ENCODE results near the gene SGK1. TPM values are rescaled to one million over a fixed set of nuclear protein-coding genes. Genes with fewer than 3 reads are reported as not detected.
"Not testable (repeated sequence)": the region's sequence is repeated elsewhere in the genome, so short reads cannot be mapped to it uniquely, and the experiment has no call there.

Gene SGK1
- polyA plus RNA-seq, 4 donors = 79.4 to 115 (median 94.7) TPM

DNA sequence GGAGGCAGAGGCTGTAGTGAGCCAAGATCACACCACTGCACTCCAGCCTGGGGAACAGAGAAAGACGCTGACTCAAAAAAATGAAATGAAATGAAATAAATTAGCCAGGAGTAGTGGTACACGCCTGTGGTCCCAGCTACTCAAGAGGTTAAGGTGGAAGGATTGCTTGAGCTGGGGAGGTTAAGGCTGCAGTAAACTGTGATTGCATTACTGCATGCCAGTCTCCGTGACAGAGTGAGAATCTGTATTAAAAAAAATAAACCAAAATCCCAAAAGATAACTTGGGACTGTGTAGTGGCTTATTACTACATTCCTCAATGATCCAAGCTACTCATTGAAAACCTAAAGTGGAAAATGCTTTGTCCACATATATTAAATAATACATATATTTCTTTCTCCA, 87.0 kb downstream of the SGK1 start:
- no peak for DNase-seq (ENCODE audit: low read depth in 4 of 4, low spot score in 3 of 4)

DNA sequence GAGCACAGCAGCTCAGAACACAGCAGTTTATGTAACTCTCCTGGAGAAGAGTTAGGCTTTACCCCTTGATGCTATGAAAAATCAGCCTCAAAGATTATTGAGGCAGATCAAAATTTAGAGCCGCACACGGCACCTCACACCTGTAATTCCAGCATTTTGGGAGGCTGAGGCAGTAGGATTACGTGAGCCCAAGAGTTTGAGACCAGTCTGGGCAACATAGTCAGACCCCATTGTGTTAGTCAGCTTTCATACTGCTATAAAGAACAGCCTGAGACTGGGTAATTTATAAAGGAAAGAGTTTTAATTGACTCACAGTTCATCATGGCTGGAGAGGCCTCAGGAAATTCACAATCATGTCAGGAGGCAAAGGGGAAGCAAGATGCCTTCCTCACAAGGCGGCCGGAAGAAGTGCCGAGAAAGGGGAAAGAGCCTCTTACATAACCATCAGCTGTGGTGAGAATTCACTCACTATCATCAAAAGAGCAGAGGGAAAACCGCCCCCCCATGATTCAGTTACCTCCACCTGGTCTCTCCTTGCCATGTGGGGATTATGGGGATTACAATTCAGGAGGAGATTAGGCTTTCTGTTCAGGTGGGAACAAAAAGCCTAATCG, 87.7 kb downstream of the SGK1 start:
- DNase-seq (ENCODE audit: low read depth in 4 of 4, low spot score in 3 of 4) = no peak

DNA sequence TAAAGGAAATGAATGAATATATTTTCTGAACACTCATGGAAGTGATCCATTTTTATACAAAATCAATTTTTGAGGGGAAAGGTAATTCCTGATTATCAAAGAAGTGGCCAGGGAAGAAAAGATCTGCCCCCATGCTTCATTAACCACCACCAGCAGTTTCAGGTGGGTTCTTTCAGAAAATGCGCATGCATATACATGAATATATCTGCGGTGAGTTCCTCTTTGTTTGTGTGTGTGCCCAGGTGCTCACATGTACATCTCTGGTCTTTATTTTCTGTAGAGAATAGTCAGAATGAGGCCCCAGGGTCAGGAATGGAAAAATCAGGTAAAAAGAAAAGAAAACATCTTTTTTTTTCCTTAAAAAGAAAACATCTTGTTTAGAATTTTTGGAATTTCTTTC, 88.4 kb downstream of the SGK1 start:
- DNase-seq (ENCODE audit: low read depth in 4 of 4, low spot score in 3 of 4) = no peak

DNA sequence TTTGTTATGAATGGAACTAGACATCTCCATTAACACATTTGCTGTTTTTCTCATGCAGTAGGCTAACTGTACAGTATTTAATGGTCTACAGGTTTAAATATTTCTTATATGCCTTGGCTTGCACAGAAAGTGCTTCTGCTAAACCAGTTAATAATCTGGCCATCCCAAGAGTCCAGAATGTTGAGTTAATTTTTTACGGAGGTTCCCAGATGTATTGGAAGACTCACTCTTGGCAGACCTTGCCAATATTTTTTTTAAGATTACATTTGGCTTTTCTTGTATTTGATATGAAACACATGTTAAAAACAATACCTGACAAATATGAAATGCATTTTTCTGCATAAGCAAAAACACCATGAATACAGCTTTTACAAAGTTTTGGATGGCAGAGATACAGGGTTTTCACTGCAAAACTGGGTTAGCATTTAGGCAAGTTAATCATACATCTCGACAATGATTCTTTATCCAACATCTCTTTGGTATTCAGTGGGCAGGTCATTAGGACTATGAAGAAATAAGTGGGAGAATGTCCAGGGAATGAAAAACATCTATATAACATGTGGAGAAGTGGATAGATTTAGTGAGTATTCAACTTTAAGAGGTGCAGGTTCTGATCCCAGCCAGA, 94.0 kb downstream of the SGK1 start:
- DNase-seq (ENCODE audit: low read depth in 4 of 4, low spot score in 3 of 4) = peak in 2 of 4 donors; percentile 16 to 28

DNA sequence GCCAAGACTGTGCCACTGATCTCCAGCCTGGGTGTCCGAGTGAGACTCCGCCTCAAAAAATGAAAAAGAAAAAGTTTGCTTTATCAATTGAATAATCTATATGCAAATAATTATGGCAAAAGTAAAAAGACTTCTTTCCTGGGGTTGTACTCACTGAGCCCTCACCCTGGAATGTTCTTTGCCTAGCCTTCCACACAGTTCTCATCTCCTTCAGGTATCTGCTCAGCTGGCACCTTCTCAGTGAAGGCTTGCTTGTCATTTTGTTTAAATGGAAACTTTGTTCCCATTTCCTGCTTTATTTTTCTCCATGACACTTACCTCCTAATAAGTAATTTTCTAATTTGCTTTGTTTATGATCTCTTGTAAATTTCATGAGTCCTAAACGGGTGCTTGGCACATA, 96.7 kb downstream of the SGK1 start:
- DNase-seq (ENCODE audit: low read depth in 4 of 4, low spot score in 3 of 4) = no peak

DNA sequence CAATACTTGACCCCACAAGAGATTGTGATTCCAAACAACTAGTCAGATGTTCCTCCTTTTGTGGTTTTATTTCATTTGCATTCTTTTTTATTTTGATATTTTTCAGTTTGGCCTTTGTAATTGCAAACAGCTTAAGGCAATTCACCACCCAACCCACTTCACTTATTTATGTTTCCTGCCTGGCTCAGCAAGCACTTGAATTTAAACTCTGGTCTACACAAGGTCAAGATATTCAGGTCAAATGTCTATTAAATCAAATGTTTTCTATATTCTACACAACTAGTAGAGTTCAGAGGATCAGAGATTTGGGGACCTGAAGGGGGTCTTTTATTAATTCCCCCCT, 100.1 kb downstream of the SGK1 start:
- DNase-seq (ENCODE audit: low read depth in 4 of 4, low spot score in 3 of 4) = no peak

DNA sequence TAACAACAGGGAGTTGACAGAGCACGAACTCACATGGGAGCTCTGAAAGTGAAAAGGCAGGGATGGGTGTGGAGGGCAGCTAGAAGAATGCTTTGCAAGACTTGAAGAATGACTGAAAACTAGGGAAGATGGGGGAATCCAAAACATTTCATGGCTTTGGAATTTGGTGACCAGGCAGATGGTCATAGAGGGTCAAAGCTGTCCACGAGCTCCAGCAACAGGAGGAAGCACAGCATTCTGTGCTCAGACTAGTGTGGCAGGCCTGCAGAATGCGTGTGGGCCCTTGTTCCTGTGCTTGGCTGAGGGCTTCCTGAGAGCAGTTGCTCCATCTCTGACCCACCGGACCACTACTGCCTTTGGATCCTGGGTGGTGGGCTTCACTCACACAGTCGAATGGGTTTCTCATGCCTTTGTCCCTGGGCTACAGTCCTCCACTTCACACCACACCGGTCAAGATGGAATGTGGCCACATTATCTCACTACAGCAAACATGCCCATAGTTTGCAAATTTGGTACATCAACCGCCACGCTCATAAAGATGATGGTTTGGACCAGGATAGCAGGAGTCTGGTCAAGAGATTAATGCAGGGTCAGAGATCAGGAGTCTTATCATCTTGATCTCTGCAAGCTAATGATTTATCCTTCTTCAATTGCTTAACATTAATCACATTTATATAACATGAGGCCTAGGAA, 100.7 kb downstream of the SGK1 start:
- DNase-seq (ENCODE audit: low read depth in 4 of 4, low spot score in 3 of 4) = no peak

DNA sequence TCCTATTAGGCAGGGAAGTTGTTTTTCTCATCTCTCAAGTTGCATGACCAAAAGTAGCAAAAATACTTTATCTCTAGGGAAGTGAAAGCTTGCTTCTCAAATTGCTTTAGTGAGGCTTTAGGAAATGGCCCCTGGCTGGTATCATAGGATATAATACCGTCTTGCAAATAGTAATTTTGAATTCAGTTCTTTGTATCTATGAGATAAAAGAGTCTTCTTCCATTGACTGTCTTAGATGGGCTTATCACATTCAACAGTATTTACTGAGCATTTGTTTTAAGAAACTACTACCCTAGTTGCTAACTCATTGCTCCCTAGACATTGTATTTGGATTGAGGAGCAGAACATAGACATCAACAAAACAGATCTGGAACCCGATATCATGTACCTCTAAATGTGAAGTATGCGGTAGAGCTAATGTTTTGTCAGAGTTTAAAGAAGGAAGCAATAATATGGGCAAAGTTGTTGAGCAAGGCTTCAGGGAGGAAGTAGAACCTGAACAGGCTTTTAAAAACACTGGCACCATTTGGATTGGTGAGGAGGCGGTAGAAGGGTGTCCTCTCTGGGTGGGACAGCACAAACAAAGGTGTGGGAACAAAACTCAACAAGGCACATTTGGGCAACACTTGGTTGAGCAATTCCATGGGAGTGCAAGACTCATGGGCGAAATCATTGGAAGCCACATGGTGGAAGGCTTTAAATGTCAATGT, 101.5 kb downstream of the SGK1 start:
- DNase-seq (ENCODE audit: low read depth in 4 of 4, low spot score in 3 of 4) = no peak

DNA sequence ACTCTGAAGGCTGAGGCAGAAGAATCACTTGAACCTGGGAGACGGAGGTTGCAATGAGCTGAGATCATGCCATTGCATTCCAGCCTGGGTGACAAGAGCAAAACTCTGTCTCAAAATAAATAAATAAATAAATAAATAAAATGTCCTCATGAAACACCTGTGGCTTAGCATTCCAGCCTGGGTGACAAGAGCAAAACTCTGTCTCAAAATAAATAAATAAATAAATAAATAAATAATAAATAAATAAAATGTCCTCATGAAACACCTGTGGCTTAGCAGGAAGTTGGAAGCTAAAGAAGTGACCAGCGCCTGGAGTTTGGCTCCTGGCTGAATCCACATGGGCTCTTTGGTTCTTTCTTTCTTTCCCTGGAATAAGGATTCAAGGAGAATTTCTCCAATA, 104.5 kb downstream of the SGK1 start:
- DNase-seq (ENCODE audit: low read depth in 4 of 4, low spot score in 3 of 4) = not testable (repeated sequence)

DNA sequence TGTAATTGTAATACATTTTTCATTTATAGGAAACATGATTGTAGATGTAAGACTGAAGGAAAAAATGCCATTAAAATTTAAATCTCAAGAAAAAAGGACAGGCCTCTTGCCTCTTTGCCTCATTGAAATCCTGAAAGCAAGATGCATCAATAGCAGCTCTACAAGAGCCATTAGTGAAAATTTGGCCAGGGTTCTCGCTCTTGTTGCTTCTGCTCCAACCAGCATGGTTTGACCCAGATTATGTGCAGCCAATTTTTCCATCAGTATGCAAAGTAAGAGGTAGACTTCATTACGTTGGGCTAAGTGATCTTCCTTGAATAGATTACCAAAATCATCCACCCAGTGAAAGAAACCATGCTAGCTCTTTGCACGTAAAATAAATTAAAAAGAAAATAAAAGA, 106.6 kb downstream of the SGK1 start:
- DNase-seq (ENCODE audit: low read depth in 4 of 4, low spot score in 3 of 4) = no peak

DNA sequence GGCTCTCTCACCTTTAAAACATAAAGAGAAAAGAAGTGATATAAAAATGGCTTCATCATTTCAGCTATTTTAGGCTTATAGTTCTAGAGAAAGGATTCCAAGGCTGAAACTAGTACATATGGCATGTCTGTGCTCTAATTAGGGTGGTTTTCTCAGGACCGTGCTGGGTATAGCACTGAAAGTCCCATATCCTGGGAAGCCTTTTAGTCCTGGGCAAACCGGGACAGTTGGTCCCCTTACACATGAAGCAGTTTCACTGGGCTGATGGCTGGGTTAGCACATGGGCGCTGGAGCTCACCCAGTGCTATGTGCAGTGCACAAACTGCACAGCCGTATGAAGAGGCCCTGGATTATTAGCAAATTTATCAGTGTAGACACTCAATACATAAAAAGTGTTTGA, 110.5 kb downstream of the SGK1 start:
- no peak for DNase-seq (ENCODE audit: low read depth in 4 of 4, low spot score in 3 of 4)

DNA sequence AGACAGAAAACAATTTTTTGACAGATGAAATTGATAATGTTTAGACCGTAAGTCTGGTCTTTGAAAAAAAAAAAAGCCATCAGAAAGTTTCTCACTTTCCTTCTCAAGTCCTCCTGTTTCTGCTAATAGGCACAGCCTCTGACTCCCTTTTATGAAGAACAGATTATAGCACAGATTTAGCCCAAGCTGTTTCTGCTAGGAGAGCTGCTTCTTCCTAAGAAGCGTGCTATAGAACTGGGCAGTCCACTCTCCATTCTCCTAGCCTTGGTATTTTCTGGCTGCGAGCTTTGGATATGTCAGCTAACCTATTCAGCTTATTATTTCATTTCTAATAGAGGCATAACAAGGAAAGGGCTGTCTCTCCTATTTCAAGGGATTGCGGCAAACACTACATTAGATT, 112.5 kb downstream of the SGK1 start:
- no peak for DNase-seq (ENCODE audit: low read depth in 4 of 4, low spot score in 3 of 4)

DNA sequence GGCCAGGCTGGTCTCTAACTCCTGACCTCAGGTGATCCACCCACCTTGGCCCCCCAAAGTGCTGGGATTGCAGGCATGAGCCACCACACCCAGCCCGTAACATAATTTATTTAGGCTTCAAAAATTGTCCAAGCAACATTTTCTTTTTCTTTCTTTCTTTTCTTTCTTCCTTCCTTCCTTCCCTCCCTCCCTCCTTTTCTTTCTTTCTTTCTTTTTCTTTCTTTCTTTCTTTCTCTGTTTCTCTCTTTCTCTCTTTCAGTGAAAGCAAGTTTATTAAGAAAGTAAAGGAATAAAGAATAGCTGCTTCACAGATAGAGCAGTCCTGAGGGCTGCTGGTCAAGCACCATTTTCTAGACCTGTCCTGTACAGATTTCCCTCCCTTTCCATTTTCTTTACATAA, 113.2 kb downstream of the SGK1 start:
- DNase-seq (ENCODE audit: low read depth in 4 of 4, low spot score in 3 of 4) = not testable (repeated sequence)

DNA sequence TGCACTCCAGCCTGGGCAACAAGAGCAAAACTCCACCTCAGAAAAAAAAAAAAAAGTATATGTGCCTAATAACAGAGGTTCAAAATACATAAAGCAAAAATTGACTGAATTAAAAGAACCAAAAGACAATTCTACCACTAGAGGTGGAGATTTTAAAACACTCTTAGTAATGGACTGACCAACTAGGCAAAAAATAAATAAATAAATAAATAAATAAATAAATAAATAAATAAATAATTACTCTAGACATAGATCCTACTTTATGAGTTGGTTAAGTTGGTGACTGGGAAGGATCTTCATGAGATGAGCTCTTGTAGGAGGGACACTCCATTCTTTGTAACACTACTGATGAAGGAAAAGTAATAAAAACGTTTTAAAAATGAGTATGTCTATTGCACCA, 113.9 kb downstream of the SGK1 start:
- no peak for DNase-seq (ENCODE audit: low read depth in 4 of 4, low spot score in 3 of 4)

DNA sequence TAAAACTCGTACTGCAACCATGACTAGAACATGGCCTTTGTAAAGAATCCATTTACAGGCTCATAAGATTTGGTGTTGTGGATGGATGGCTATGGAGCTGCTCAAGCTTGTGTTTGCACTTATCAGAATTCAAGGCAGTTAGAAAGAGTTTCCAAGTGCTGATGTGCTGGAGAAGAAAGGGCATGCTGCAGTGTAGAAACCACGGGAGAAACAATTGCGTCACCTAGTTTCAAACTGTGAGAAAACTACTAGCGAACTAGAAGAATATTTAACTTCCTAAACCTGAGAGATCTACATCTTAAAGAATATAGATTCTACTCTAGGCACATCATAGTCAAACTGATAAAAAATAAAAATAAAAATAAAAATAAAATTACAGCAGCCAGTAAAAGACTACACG, 116.2 kb downstream of the SGK1 start:
- DNase-seq (ENCODE audit: low read depth in 4 of 4, low spot score in 3 of 4) = no peak

DNA sequence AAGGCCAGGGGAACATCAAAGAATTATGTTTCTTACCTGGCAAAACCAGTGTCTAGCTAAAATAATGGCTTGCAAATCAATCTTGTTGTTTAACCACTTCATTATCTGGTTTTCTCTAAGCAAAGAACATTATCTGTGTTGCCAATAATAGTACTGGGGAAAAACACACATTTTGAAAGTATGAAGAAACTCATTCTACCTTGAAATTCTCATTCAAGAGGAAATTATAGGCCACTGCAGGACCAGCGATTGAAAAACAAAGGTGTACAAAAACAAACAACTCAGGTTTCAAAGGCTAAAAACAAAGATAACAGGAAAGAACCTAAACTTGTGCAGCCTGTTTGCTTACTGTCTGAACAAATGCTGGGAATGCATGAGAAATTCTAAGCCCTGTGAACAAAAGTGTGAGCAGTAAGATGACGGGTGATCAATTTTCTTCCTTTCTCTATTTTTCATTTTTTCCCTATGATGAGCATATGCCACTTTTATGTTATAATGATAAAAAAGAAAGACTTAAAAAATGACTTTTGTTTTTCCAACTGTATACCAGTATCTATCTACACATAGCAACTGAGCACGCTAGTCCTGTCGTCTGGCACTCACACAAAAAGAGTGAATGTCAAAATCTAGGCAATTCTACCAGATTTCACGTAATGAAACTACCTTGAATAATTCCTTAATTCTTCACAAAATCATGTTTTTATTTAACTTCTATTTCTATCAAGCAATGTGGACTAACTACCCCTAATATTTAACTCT, 117.9 kb downstream of the SGK1 start:
- DNase-seq (ENCODE audit: low read depth in 4 of 4, low spot score in 3 of 4) = no peak

DNA sequence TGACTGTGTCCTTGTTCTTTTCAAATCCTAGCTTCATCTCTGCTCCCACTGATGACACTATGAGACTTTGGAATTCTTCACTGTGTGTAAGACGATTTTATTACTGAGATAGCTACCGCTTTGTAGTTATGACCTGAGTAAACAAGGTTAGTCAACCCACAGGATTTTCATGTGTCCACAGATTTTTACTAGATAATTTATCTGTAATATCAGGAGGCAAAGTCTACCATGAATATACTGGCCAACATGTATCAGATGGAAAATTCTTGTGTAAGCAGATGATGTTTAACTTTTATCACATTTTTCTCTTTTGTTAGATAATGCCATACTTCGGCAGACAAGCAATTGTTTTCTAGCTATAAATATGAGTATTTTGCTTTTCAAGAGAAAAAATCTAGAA, 119.8 kb downstream of the SGK1 start:
- DNase-seq (ENCODE audit: low read depth in 4 of 4, low spot score in 3 of 4) = no peak

DNA sequence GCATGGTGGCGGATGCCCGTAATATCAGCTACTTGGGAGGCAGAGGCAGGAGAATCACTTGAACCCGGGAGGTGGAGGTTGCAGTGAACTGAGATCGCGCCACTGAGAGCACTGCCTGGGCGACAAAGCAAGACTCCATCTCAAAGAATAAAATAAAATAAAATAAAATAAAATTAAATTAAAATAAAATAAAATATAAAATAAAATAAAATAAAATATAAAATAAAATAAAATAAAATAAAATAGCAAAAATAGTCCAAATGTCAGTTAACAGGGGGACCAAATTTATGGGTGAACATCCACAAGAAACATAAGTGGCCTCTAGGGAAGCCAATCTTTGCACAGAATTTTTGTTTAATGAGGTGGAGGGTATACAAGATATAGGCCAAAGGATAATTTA, 120.2 kb downstream of the SGK1 start:
- not testable (repeated sequence) for DNase-seq (ENCODE audit: low read depth in 4 of 4, low spot score in 3 of 4)

DNA sequence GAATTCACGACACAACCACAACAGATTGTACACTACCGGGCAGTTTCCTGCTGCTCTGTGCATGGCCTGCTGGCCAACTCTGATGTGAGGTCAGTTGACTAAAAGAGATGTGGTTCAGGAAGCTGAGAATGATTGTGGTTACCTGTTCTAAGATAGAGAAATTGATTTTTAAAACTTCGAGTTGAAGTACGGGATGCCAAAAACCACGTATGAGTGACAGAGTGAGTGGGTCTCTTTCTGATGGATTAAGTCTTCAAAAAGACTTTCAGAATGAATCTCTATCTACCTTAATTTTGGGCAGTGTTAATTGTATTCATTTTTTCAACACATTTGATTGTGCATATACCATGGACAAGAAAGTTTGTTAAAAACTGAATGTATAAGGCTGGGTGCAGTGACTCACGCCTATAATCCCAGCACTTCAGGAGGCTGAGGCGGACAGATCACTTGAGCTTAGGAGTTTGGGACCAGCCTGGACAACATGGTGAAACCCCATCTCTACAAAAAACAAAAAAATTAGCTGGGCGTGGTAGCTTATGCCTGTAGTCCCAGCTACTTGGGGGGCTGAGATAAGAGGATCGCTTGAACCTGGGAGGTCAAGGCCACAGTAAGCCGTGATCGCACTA, 121.2 kb downstream of the SGK1 start:
- DNase-seq (ENCODE audit: low read depth in 4 of 4, low spot score in 3 of 4) = no peak

DNA sequence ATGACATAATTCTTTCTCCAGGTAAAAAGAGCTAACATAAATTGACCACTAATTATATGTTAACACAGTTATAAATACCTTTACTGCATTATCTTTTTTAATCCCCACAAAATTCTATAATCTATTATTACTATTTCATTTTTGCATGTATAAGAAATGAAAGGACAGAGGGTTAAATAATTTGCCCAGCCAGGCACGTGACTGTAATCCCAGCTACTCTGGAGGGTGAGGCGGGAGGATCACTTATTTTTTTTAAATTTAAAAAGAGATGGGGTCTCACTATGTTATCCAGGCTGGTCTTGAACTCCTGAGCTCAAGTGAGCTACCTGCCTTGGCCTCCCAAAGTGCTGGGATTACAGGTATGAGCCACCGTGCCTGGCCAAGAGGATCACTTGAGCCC, 121.9 kb downstream of the SGK1 start:
- no peak for DNase-seq (ENCODE audit: low read depth in 4 of 4, low spot score in 3 of 4)

Data from right renal pelvis (tissue), 4 donors.